H1 (cell line): Measurements from ENCODE around the gene KCNV2. TPM values are rescaled to one million over a fixed set of nuclear protein-coding genes. Genes with fewer than 3 reads are reported as not detected.

Experiments
- CTCF ChIA-PET: fragments of 300-600 bp; sonication (Branson Sonifier 250); formaldehyde crosslinking; loops from one replicate; lab custom pipeline; 2021; ENCODE audit not compliant: partially characterized antibody; lab: Charles Lee
- POLR2A ChIA-PET: fragments of 300-600 bp; sonication (Branson Sonifier 250); formaldehyde crosslinking; loops from one replicate; lab custom pipeline; 2021; ENCODE audit warnings: inconsistent platforms; ENCODE audit not compliant: partially characterized antibody; lab: Charles Lee
- DNase-seq, 2 experiments: peaks; one replicate each; pipeline versions ENCODE4 v3.0.0 to v3.0.0-alpha.2; 2010 to 2022; ENCODE audit warnings: low spot score in 2 of 2, low read depth in 1 of 2, mixed read lengths in 1 of 2
- FAIRE-seq: peaks from 2 replicates; lab custom pipeline; 2011; peaks lifted over from hg19 to GRCh38; lab: Jason Lieb, UNC
- H2AFZ ChIP-seq: 2 replicates; pipeline ENCODE4 v1.8.1; 2012; ENCODE audit warnings: low read length, inconsistent platforms
- H2AK5ac ChIP-seq: 2 replicates; pipeline ENCODE4 v1.6.1; 2013; ENCODE audit warnings: low read depth, low read length
- H2BK120ac ChIP-seq: replicated peaks from 2 replicates; pipeline ENCODE3; 2013; ENCODE audit warnings: low read depth, low read length, inconsistent platforms
- H2BK12ac ChIP-seq: 2 replicates; pipeline ENCODE4 v1.6.1; 2013; ENCODE audit warnings: low read depth, low read length
- H2BK15ac ChIP-seq: 2 replicates; pipeline ENCODE4 v1.6.1; 2013; ENCODE audit warnings: low read length
- H2BK20ac ChIP-seq: 2 replicates; pipeline ENCODE4 v1.6.1; 2013; ENCODE audit warnings: low read length
- H2BK5ac ChIP-seq: 2 replicates; pipeline ENCODE4 v1.6.1; 2013; ENCODE audit warnings: low read depth, low read length
- H3K14ac ChIP-seq: 2 replicates; pipeline ENCODE4 v1.6.1; 2013; ENCODE audit warnings: inconsistent platforms; ENCODE audit not compliant: insufficient read length
- H3K18ac ChIP-seq: 2 replicates; pipeline ENCODE4 v1.6.1; 2013; ENCODE audit warnings: low read length; ENCODE audit errors: extremely low read depth
- H3K23ac ChIP-seq: 2 replicates; pipeline ENCODE4 v1.6.1; 2013; ENCODE audit warnings: inconsistent platforms; ENCODE audit not compliant: insufficient read length
- H3K23me2 ChIP-seq: 2 replicates; pipeline ENCODE4 v1.6.1; 2013; ENCODE audit warnings: low read depth, low read length
- H3K27ac ChIP-seq: 2 replicates; pipeline ENCODE4 v1.6.1; 2011; ENCODE audit warnings: low read depth, low read length, inconsistent platforms
- H3K27me3 ChIP-seq, 4 experiments: replicated peaks in 1 of 4; 1 replicate in 1 of 4; 2 replicates in 3 of 4; pipeline versions ENCODE4 v1.6.1 to v1.8.1; 2011 to 2013; ENCODE audit warnings: low read length in 3 of 4, mild to moderate bottlenecking in 3 of 4, inconsistent platforms in 2 of 4, mixed read lengths in 2 of 4, moderate library complexity in 1 of 4; ENCODE audit not compliant: control insufficient read depth in 3 of 4, insufficient read depth in 3 of 4; ENCODE audit errors: extremely low read depth in 1 of 4
- H3K36me3 ChIP-seq, 4 experiments: 2 replicates each; pipeline versions ENCODE4 v1.6.1 to v1.8.1; 2011 to 2013; ENCODE audit warnings: mild to moderate bottlenecking in 4 of 4, low read length in 3 of 4, moderate library complexity in 2 of 4, control low read depth in 1 of 4, inconsistent platforms in 1 of 4; ENCODE audit not compliant: insufficient read depth in 4 of 4, control insufficient read depth in 2 of 4
- H3K4ac ChIP-seq: replicated peaks from 2 replicates; pipeline ENCODE3; 2013; ENCODE audit warnings: low read length, low read depth, mixed read lengths, inconsistent platforms; ENCODE audit not compliant: insufficient read length
- H3K4me1 ChIP-seq, 4 experiments: replicated peaks in 1 of 4; 1 replicate in 1 of 4; 2 replicates in 3 of 4; pipeline versions ENCODE4 v1.6.1 to v1.8.1; 2011 to 2013; ENCODE audit warnings: low read length in 3 of 4, inconsistent platforms in 2 of 4, mixed read lengths in 1 of 4; ENCODE audit not compliant: insufficient read depth in 4 of 4, control insufficient read depth in 3 of 4
- H3K4me2 ChIP-seq, 2 experiments: 2 replicates each; pipeline versions ENCODE4 v1.6.1 to v1.8.1; 2011 to 2013; ENCODE audit warnings: low read depth in 2 of 2, low read length in 2 of 2, control low read depth in 1 of 2, inconsistent platforms in 1 of 2, mild to moderate bottlenecking in 1 of 2; ENCODE audit not compliant: insufficient read depth in 1 of 2
- H3K4me3 ChIP-seq, 4 experiments: fragments of 200-600, 300-600 bp in 1 of 4; sonication (generic), shearing (Covaris generic), sonication (Bioruptor Twin) in 1 of 4; 2 replicates each; pipeline versions ENCODE4 v1.5.1 to v1.8.1; 2011 to 2016; ENCODE audit warnings: low read length in 4 of 4, low read depth in 3 of 4, control low read depth in 2 of 4, inconsistent platforms in 2 of 4, mild to moderate bottlenecking in 2 of 4, mixed read lengths in 1 of 4, moderate library complexity in 1 of 4; ENCODE audit not compliant: insufficient read depth in 2 of 4; ENCODE audit errors: extremely low read depth in 1 of 4
- H3K56ac ChIP-seq: replicated peaks from 2 replicates; pipeline ENCODE3; 2013; ENCODE audit warnings: low read depth, mild to moderate bottlenecking, mixed read lengths, low read length, inconsistent platforms; ENCODE audit not compliant: insufficient read length
- H3K79me1 ChIP-seq: 2 replicates; pipeline ENCODE4 v1.6.1; 2013; ENCODE audit warnings: low read depth, low read length, control low read depth
- H3K79me2 ChIP-seq, 2 experiments: 2 replicates each; pipeline versions ENCODE4 v1.6.1 to v1.8.1; 2012 to 2013; ENCODE audit warnings: low read length in 2 of 2, mild to moderate bottlenecking in 2 of 2, inconsistent platforms in 1 of 2; ENCODE audit not compliant: insufficient read depth in 2 of 2, control insufficient read depth in 1 of 2
- H3K9ac ChIP-seq, 4 experiments: replicated peaks in 1 of 4; 1 replicate in 1 of 4; 2 replicates in 3 of 4; pipeline versions ENCODE4 v1.6.1 to v1.8.1; 2011 to 2013; ENCODE audit warnings: low read depth in 3 of 4, low read length in 3 of 4, control low read depth in 2 of 4, mild to moderate bottlenecking in 2 of 4, moderate library complexity in 2 of 4, inconsistent platforms in 1 of 4; ENCODE audit errors: extremely low read depth in 1 of 4
- H3K9me3 ChIP-seq, 2 experiments: 2 replicates each; pipeline versions ENCODE4 v1.6.1 to v1.8.1; 2012 to 2013; ENCODE audit warnings: mild to moderate bottlenecking in 2 of 2, moderate library complexity in 2 of 2, control low read depth in 1 of 2, inconsistent platforms in 1 of 2, low read depth in 1 of 2, low read length in 1 of 2, mixed read lengths in 1 of 2; ENCODE audit not compliant: insufficient read depth in 2 of 2
- H4K20me1 ChIP-seq, 2 experiments: replicated peaks in 1 of 2; 2 replicates each; pipeline versions ENCODE3 to v1.8.1; 2011 to 2013; ENCODE audit warnings: inconsistent platforms in 2 of 2, low read length in 2 of 2, mild to moderate bottlenecking in 1 of 2; ENCODE audit not compliant: insufficient read depth in 2 of 2, control insufficient read depth in 1 of 2
- H4K5ac ChIP-seq: 2 replicates; pipeline ENCODE4 v1.6.1; 2013; ENCODE audit warnings: low read length, low read depth, mixed read lengths, inconsistent platforms; ENCODE audit not compliant: insufficient read length
- H4K8ac ChIP-seq: 2 replicates; pipeline ENCODE4 v1.8.0; 2013; ENCODE audit warnings: mild to moderate bottlenecking, moderate library complexity, low read length, inconsistent platforms; ENCODE audit not compliant: insufficient read depth; ENCODE audit errors: extremely low read depth
- H4K91ac ChIP-seq: replicated peaks from 2 replicates; pipeline ENCODE3; 2013; ENCODE audit warnings: low read length, mixed read lengths, inconsistent platforms; ENCODE audit not compliant: insufficient read length
- BRCA1 ChIP-seq: IDR thresholded peaks from 2 replicates; pipeline ENCODE4 v1.6.1; 2012; ENCODE audit warnings: low read depth, low read length, improper control_type of control experiment
- CREB1 ChIP-seq: IDR thresholded peaks from 2 replicates; pipeline ENCODE4 v1.6.1; 2012; ENCODE audit warnings: inconsistent platforms
- EP300 ChIP-seq, 2 experiments: IDR thresholded peaks; 1 replicate in 1 of 2; 2 replicates in 1 of 2; pipeline ENCODE4 v1.6.1; 2011 to 2012; ENCODE audit warnings: low read depth in 2 of 2, low read length in 2 of 2, mild to moderate bottlenecking in 2 of 2, borderline replicate concordance in 1 of 2, inconsistent platforms in 1 of 2, moderate library complexity in 1 of 2
- HDAC6 ChIP-seq: IDR thresholded peaks from one replicate; pipeline ENCODE4 v1.7.1; 2012; ENCODE audit warnings: low read depth, mild to moderate bottlenecking, inconsistent platforms, low read length, moderate library complexity
- PHF8 ChIP-seq: fragments of 200-600 bp; sonication (generic); conservative IDR thresholded peaks from 2 replicates; pipeline ENCODE4 v1.7.1; 2012; ENCODE audit warnings: low read depth, mild to moderate bottlenecking, inconsistent platforms, low read length, moderate library complexity
- POLR2AphosphoS5 ChIP-seq: IDR thresholded peaks from 2 replicates; pipeline ENCODE4 v1.6.1; 2011; ENCODE audit warnings: low read depth, low read length
- RAD21 ChIP-seq, 2 experiments: IDR thresholded peaks in 1 of 2; conservative IDR thresholded peaks in 1 of 2; 2 replicates each; pipeline ENCODE4 v1.6.1; 2011; ENCODE audit warnings: low read depth in 2 of 2, low read length in 2 of 2, improper control_type of control experiment in 1 of 2, inconsistent platforms in 1 of 2, mild to moderate bottlenecking in 1 of 2, moderate library complexity in 1 of 2
- SUZ12 ChIP-seq: fragments of 200-600 bp; sonication (generic); IDR thresholded peaks from 2 replicates; pipeline ENCODE4 v1.6.1; 2012; ENCODE audit warnings: mild to moderate bottlenecking, inconsistent platforms, low read length, moderate library complexity, mixed read lengths
- TCF12 ChIP-seq: IDR thresholded peaks from 2 replicates; pipeline ENCODE4 v1.6.1; 2011; ENCODE audit warnings: low read depth, mild to moderate bottlenecking, low read length
- YY1 ChIP-seq: IDR thresholded peaks from 2 replicates; pipeline ENCODE4 v1.6.1; 2011; ENCODE audit warnings: low read depth, mild to moderate bottlenecking, low read length
- WGBS, 2 experiments: shearing (Covaris generic) in 1 of 2; methylation state at CpG; one replicate each; pipeline versions ENCODE4 v1.1.6 to v1.1.7; 2013 to 2015; ENCODE audit warnings: low lambda C conversion rate in 2 of 2, mixed read lengths in 2 of 2, inconsistent platforms in 1 of 2, low coverage in 1 of 2, missing lambda C conversion rate in 1 of 2; ENCODE audit not compliant: insufficient replicate concordance in 2 of 2, insufficient coverage in 1 of 2, insufficient read length in 1 of 2; ENCODE audit errors: extremely low coverage in 1 of 2, missing lambda C conversion rate in 1 of 2; 5-methylcytosine and 5-hydroxymethylcytosine counted together
- polyA plus RNA-seq, 7 experiments: library from polyadenylated mRNA; depleted of rRNA in 3 of 7; stranded (reverse) in 5 of 7; unstranded in 2 of 7; fragments of >200 nt in 5 of 7; fragments of 200-250 nt in 2 of 7; gene quantifications; 1 replicate in 5 of 7; 2 replicates in 1 of 7; 4 replicates in 1 of 7; pipeline versions ENCODE4 v1.2.1 to v1.2.3, GENCODE V29; 2011 to 2013; ENCODE audit warnings: missing spikeins in 2 of 7, mixed read lengths in 2 of 7
- total RNA-seq: library from RNA; stranded (reverse); fragmentation: NEBNext Ultra II Directional; extraction: Animal tissue kit (Norgen Biotek cat#: 25700); gene quantifications from 2 replicates; pipeline ENCODE4 v1.2.1, GENCODE V29; 2021
- TF ChIP-seq, protein P1 (sequence below): IDR thresholded peaks from 2 replicates; pipeline ENCODE4 v1.6.1; 2012; ENCODE audit warnings: low read length, inconsistent platforms

Gene KCNV2
- total and polyA plus RNA-seq, 2 of the 8 experiments (the other 6 are each of a cell fraction or from before 2014, with no cell fraction given) = not detected

DNA sequence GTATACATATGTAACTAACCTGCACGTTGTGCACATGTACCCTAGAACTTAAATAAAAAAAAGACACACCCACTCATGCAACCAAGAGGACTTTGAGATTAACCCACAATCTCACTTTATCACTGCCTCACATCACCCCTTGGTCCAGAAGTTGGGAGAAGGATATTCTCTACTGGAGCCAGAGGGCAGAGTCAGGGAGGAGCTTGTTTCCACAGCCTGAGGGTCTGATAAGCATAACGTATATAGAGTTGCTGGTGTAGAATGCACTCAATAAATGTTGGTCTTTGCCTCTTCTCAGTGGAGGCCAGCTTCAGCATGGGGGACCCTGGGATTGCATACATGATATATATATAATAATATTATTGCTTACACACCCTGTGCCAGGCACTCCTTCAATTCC is 10.1 kb downstream of the KCNV2 start:
- H2AFZ ChIP-seq = no peak overlapping the region
- no peaks in the 10 kb centered on the region for H3K27me3 ChIP-seq
- no peak overlapping the region for H3K14ac ChIP-seq
- no peak overlapping the region for H3K4ac ChIP-seq
- H4K20me1 ChIP-seq = no peaks in the 10 kb centered on the region
- H3K56ac ChIP-seq = no peak overlapping the region
- no peak for DNase-seq
- no peak overlapping the region for H3K18ac ChIP-seq
- H3K9ac ChIP-seq = no peak overlapping the region
- H3K27ac ChIP-seq = no peak overlapping the region
- no peak overlapping the region for H2BK15ac ChIP-seq
- CTCF ChIA-PET = interaction anchor here (0.7 to 2.2 kb wide), 25 partner anchors 9 to 605 kb away, joined by 3 to 11 read pairs (median 4); partner anchors contain the start of gene KCNV2
- WGBS, 2 experiments = 77% methylated on average over 2 of the region's 2 CpGs; no CpG with 5 or more reads in 1 of the 2 experiments
- no peaks in the 10 kb centered on the region for H3K79me1 ChIP-seq
- no peak overlapping the region for H2BK120ac ChIP-seq
- H3K4me1 ChIP-seq = peaks cover 0 to 4% (median under 1%) of the 10 kb centered on the region in 4 experiments; a peak in 4 of 7 replicates
- no peak for TF ChIP-seq BRCA1
- TF ChIP-seq, protein P1, sequence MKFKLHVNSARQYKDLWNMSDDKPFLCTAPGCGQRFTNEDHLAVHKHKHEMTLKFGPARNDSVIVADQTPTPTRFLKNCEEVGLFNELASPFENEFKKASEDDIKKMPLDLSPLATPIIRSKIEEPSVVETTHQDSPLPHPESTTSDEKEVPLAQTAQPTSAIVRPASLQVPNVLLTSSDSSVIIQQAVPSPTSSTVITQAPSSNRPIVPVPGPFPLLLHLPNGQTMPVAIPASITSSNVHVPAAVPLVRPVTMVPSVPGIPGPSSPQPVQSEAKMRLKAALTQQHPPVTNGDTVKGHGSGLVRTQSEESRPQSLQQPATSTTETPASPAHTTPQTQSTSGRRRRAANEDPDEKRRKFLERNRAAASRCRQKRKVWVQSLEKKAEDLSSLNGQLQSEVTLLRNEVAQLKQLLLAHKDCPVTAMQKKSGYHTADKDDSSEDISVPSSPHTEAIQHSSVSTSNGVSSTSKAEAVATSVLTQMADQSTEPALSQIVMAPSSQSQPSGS = no peak
- TF ChIP-seq HDAC6 = no peak
- no peak for TF ChIP-seq RAD21 (IDR thresholded peaks at IDR 0.05 in 1 of 2, conservative IDR thresholded peaks at IDR 0.05 in 1 of 2; ENCODE audit: low read depth in 2 of 2, low read length in 2 of 2)
- TF ChIP-seq TCF12 = no peak
- no peak for TF ChIP-seq YY1
- no peak for TF ChIP-seq CREB1
- TF ChIP-seq SUZ12 = no peak
- no peak for TF ChIP-seq PHF8
- no peak for TF ChIP-seq EP300 (IDR thresholded peaks at IDR 0.05; ENCODE audit: borderline replicate concordance in 1 of 2, low read depth in 2 of 2, low read length in 2 of 2)
- TF ChIP-seq POLR2AphosphoS5 = no peak
- H3K4me2 ChIP-seq = no peak overlapping the region
- no peak overlapping the region for H4K8ac ChIP-seq
- no peaks in the 10 kb centered on the region for H3K9me3 ChIP-seq
- no peaks in the 10 kb centered on the region for H3K79me2 ChIP-seq
- no peak overlapping the region for H2BK5ac ChIP-seq
- H3K4me3 ChIP-seq = no peak overlapping the region
- H4K5ac ChIP-seq = no peak overlapping the region
- POLR2A ChIA-PET = interaction anchor here (0.9 to 1.4 kb wide), 2 partner anchors 9 to 62 kb away, joined by 3 to 5 read pairs; no protein-coding TSS in a partner anchor
- H3K23me2 ChIP-seq = no peaks in the 10 kb centered on the region
- H4K91ac ChIP-seq = no peak overlapping the region
- H3K36me3 ChIP-seq = no peaks in the 10 kb centered on the region
- no peak overlapping the region for H2BK12ac ChIP-seq
- no peak overlapping the region for H2AK5ac ChIP-seq
- H3K23ac ChIP-seq = no peak overlapping the region
- no peak for FAIRE-seq
- no peak overlapping the region for H2BK20ac ChIP-seq
